ENCODE results near the gene PPP4R3B. TPM values are rescaled to one million over a fixed set of nuclear protein-coding genes. Genes with fewer than 3 reads are reported as not detected.
A peak's percentile ranks its signal among the peaks of the same experiment; 100 is the strongest.

Gene PPP4R3B
- polyA plus RNA-seq (2012; rRNA removed): 9.3 and 11.0 TPM in 2 replicates
- polyA plus RNA-seq (2012; cell fraction: cytosol; rRNA removed): 12.1 and 14.0 TPM in 2 replicates
- 12.4 and 13.3 TPM in 2 replicates for polyA plus RNA-seq (2012; cell fraction: nucleus; rRNA removed)

DNA sequence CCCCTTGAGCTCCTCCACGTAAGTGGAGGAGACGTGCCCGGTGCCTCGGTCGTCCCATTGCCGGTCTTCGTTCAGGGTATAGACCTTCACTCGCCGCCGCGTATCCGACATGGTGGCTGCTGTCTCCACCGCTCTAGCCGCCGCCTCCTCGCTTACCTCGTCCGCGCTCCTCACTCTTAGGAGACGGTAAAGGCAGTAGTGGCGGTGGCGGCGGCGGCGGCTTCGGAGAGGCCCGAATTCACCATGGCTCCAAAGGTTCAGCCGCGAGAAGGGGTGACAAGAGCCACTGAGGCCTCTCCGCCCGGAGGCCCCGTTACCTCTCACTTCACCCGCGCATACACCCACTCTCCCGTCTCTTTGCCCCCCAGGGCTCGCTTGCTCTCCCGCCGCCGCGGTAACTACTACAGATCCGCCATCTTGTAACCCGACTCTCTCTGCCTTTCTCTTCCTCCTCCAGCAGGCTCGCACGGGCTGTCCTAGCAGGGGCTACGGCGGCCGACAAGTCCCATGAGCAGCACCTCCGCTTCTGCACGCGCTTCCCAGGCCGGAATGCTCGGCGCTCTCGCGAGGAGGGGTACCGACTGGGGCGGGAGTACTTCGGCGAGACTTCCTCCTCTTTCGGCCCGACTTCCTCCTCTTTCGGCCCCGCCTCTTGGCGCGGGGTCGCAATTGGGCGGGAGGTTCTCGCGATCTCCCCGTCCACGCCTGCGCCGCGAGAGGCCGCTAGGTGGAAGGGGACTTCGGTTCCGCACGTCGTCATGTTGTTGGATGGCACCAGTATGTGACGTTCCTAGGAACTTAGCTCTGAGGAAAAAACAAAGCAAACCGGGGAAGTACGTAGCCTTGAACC lies at the start of gene PPP4R3B:
TSS of gene PPP4R3B (minus strand) at position 448 of the 850 bp plus-strand sequence. CDS start at position 111, 337 bp downstream.
- Histone ChIP-seq H3K4me3 (ENCODE audit: low read depth in 2 of 2, low read length in 1 of 2) (peak within 1 kb of the TSS; percentile 94 to 99), H3K4me2 (peak within 1 kb of the TSS; percentile 85), H3F3A (replicated peaks; ENCODE audit: insufficient read depth) (no peaks in the 10 kb centered on the region), H3K79me2 (ENCODE audit: insufficient read depth) (peaks cover 94% of the 10 kb centered on the region), H3K36me3 (replicated peaks in 1 of 2; ENCODE audit: control insufficient read depth in 1 of 2, insufficient read depth in 2 of 2, low read length in 1 of 2) (peaks cover 24 to 26% of the 10 kb centered on the region in 2 experiments), H3K4me1 (ENCODE audit: control insufficient read depth in 1 of 2, insufficient read depth in 2 of 2, low read depth in 1 of 2, low read length in 1 of 2) (peaks cover 0 to 19% of the 10 kb centered on the region in 2 experiments; a peak in 2 of 4 replicates), H2AFZ (ENCODE audit: low read depth) (peak within 1 kb of the TSS; percentile 91), H3K27me3 (ENCODE audit: insufficient read depth) (no peaks in the 10 kb centered on the region), H3K9me3 (no peaks in the 10 kb centered on the region), H3K9me2 (no peaks in the 10 kb centered on the region), H3K27ac (ENCODE audit: low read depth in 2 of 2, low read length in 1 of 2) (peak within 1 kb of the TSS; percentile 93 to 94), H4K20me1 (ENCODE audit: insufficient read depth) (peaks cover 19% of the 10 kb centered on the region), H3K9ac (peak within 1 kb of the TSS; percentile 99)
- DNase-seq: peak; percentile 93
- WGBS (ENCODE audit: low lambda C conversion rate): under 1% methylated on average over 47 of the region's 82 CpGs
- ChIA-PET CTCF (no interaction called here), POLR2A (interaction anchor here (1.3 to 1.4 kb wide), 2 partner anchors 9 to 197 kb away, joined by 3 to 5 read pairs; partner anchors contain the start of gene CCDC88A)
- TF ChIP-seq GATA2 (CRISPR knock-in tag; IDR thresholded peaks at IDR 0.05): no peak
- TF ChIP-seq FOXJ3 (CRISPR knock-in tag; IDR thresholded peaks at IDR 0.05): peak; percentile 68; the same call in 1 of the 2 replicates
- 0 out of 4 replicates have a peak, but pooled peaks of 1 of the 2 experiments have one; percentile 52 for TF ChIP-seq EP300 (IDR thresholded peaks at IDR 0.05; ENCODE audit: borderline replicate concordance in 1 of 2, low read depth in 1 of 2, low read length in 1 of 2)
- TF ChIP-seq FOXM1 (IDR thresholded peaks at IDR 0.05; ENCODE audit: low read depth): no peak
- TF ChIP-seq NFIC (IDR thresholded peaks at IDR 0.05; ENCODE audit: borderline replicate concordance): peak; percentile 55; the same call in 1 of the 2 replicates
- 0 out of 2 replicates have a peak, but pooled peaks have one; percentile 26 for TF ChIP-seq TEAD4 (IDR thresholded peaks at IDR 0.05; ENCODE audit: borderline replicate concordance, insufficient read depth)
- TF ChIP-seq, protein P1, sequence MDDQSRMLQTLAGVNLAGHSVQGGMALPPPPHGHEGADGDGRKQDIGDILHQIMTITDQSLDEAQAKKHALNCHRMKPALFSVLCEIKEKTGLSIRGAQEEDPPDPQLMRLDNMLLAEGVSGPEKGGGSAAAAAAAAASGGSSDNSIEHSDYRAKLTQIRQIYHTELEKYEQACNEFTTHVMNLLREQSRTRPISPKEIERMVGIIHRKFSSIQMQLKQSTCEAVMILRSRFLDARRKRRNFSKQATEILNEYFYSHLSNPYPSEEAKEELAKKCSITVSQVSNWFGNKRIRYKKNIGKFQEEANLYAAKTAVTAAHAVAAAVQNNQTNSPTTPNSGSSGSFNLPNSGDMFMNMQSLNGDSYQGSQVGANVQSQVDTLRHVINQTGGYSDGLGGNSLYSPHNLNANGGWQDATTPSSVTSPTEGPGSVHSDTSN (IDR thresholded peaks at IDR 0.05): peak; percentile 18; the same call in 1 of the 2 replicates
- peak; percentile 97 for TF ChIP-seq ELF1 (IDR thresholded peaks at IDR 0.05)
- TF ChIP-seq, protein P2, sequence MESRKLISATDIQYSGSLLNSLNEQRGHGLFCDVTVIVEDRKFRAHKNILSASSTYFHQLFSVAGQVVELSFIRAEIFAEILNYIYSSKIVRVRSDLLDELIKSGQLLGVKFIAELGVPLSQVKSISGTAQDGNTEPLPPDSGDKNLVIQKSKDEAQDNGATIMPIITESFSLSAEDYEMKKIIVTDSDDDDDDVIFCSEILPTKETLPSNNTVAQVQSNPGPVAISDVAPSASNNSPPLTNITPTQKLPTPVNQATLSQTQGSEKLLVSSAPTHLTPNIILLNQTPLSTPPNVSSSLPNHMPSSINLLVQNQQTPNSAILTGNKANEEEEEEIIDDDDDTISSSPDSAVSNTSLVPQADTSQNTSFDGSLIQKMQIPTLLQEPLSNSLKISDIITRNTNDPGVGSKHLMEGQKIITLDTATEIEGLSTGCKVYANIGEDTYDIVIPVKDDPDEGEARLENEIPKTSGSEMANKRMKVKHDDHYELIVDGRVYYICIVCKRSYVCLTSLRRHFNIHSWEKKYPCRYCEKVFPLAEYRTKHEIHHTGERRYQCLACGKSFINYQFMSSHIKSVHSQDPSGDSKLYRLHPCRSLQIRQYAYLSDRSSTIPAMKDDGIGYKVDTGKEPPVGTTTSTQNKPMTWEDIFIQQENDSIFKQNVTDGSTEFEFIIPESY (IDR thresholded peaks at IDR 0.05; ENCODE audit: borderline replicate concordance, low read depth): peak; percentile 100
- TF ChIP-seq GABPA (IDR thresholded peaks at IDR 0.05; ENCODE audit: low read depth): peak; percentile 90
- TF ChIP-seq RAD21 (IDR thresholded peaks at IDR 0.05; ENCODE audit: low read length): no peak
- peak; percentile 47; the same call in 1 of the 2 replicates for TF ChIP-seq RCOR1 (IDR thresholded peaks at IDR 0.05; ENCODE audit: low read length)
- peak; percentile 100 for TF ChIP-seq CHD2 (IDR thresholded peaks at IDR 0.05; ENCODE audit: low read length, partially characterized antibody)
- peak; percentile 97 for TF ChIP-seq YY1 (IDR thresholded peaks at IDR 0.05; ENCODE audit: low read depth)
- TF ChIP-seq TAF1 (IDR thresholded peaks at IDR 0.05; ENCODE audit: borderline replicate concordance, low read depth, low read length): peak; percentile 78; the same call in 1 of the 2 replicates
- TF ChIP-seq SMC3 (IDR thresholded peaks at IDR 0.05; ENCODE audit: low read depth, low read length): no peak
- TF ChIP-seq, protein P3, sequence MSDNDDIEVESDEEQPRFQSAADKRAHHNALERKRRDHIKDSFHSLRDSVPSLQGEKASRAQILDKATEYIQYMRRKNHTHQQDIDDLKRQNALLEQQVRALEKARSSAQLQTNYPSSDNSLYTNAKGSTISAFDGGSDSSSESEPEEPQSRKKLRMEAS (IDR thresholded peaks at IDR 0.05; ENCODE audit: low read depth): peak; percentile 96
- TF ChIP-seq, protein P4, sequence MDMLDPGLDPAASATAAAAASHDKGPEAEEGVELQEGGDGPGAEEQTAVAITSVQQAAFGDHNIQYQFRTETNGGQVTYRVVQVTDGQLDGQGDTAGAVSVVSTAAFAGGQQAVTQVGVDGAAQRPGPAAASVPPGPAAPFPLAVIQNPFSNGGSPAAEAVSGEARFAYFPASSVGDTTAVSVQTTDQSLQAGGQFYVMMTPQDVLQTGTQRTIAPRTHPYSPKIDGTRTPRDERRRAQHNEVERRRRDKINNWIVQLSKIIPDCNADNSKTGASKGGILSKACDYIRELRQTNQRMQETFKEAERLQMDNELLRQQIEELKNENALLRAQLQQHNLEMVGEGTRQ (IDR thresholded peaks at IDR 0.05; ENCODE audit: borderline replicate concordance, low read depth, low read length): no peak
- TF ChIP-seq NRF1 (IDR thresholded peaks at IDR 0.05; ENCODE audit: low read depth, low read length): peak; percentile 58
- peak; percentile 55; the same call in 1 of the 2 replicates for TF ChIP-seq TCF12 (IDR thresholded peaks at IDR 0.05)
- TF ChIP-seq, protein P5, sequence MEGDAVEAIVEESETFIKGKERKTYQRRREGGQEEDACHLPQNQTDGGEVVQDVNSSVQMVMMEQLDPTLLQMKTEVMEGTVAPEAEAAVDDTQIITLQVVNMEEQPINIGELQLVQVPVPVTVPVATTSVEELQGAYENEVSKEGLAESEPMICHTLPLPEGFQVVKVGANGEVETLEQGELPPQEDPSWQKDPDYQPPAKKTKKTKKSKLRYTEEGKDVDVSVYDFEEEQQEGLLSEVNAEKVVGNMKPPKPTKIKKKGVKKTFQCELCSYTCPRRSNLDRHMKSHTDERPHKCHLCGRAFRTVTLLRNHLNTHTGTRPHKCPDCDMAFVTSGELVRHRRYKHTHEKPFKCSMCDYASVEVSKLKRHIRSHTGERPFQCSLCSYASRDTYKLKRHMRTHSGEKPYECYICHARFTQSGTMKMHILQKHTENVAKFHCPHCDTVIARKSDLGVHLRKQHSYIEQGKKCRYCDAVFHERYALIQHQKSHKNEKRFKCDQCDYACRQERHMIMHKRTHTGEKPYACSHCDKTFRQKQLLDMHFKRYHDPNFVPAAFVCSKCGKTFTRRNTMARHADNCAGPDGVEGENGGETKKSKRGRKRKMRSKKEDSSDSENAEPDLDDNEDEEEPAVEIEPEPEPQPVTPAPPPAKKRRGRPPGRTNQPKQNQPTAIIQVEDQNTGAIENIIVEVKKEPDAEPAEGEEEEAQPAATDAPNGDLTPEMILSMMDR (IDR thresholded peaks at IDR 0.05): peak; percentile 32; the same call in 1 of the 2 replicates
- no peak; the same call in 1 of the 2 replicates for TF ChIP-seq JUND (IDR thresholded peaks at IDR 0.05)
- no peak for TF ChIP-seq FOSL2 (IDR thresholded peaks at IDR 0.05; ENCODE audit: borderline replicate concordance, low read depth)
- TF ChIP-seq, protein P6, sequence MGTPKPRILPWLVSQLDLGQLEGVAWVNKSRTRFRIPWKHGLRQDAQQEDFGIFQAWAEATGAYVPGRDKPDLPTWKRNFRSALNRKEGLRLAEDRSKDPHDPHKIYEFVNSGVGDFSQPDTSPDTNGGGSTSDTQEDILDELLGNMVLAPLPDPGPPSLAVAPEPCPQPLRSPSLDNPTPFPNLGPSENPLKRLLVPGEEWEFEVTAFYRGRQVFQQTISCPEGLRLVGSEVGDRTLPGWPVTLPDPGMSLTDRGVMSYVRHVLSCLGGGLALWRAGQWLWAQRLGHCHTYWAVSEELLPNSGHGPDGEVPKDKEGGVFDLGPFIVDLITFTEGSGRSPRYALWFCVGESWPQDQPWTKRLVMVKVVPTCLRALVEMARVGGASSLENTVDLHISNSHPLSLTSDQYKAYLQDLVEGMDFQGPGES (IDR thresholded peaks at IDR 0.05; ENCODE audit: low read depth, low read length): no peak
- TF ChIP-seq EZH2phosphoT487 (IDR thresholded peaks at IDR 0.05; ENCODE audit: borderline replicate concordance, low read depth): no peak
